Esophagus (tissue), 2 donors: ENCODE results near the gene ANKH. TPM values are rescaled to one million over a fixed set of nuclear protein-coding genes. Genes with fewer than 3 reads are reported as not detected.
"Not testable (repeated sequence)": the region's sequence is repeated elsewhere in the genome, so short reads cannot be mapped to it uniquely, and the experiment has no call there.

ENCODE experiments used
- H3K27ac ChIP-seq, 2 donors: one replicate each; pipeline ENCODE4 v1.5.1; 2013; ENCODE audit warnings: low read depth in 2 of 2, mild to moderate bottlenecking in 2 of 2, inconsistent platforms in 1 of 2, low read length in 1 of 2, moderate library complexity in 1 of 2
- H3K27me3 ChIP-seq, 2 donors: one replicate each; pipeline ENCODE4 v1.6.1; 2013; ENCODE audit warnings: low read length in 2 of 2, control low read depth in 1 of 2, mild to moderate bottlenecking in 1 of 2; ENCODE audit not compliant: insufficient read depth in 2 of 2, control insufficient read depth in 1 of 2
- H3K36me3 ChIP-seq, 2 donors: one replicate each; pipeline ENCODE4 v1.6.1; 2013; ENCODE audit warnings: low read length in 1 of 2; ENCODE audit not compliant: control insufficient read depth in 2 of 2, insufficient read depth in 2 of 2
- H3K4me1 ChIP-seq, 2 donors: one replicate each; pipeline ENCODE4 v1.6.1; 2013; ENCODE audit warnings: low read length in 1 of 2; ENCODE audit not compliant: control insufficient read depth in 2 of 2, insufficient read depth in 2 of 2
- H3K4me3 ChIP-seq, 2 donors: one replicate each; pipeline ENCODE4 v1.5.1; 2013; ENCODE audit warnings: low read length in 2 of 2, mild to moderate bottlenecking in 2 of 2, low read depth in 1 of 2, moderate library complexity in 1 of 2
- H3K9me3 ChIP-seq, 2 donors: one replicate each; pipeline ENCODE4 v1.6.1; 2013; ENCODE audit warnings: mild to moderate bottlenecking in 2 of 2, low read depth in 1 of 2, low read length in 1 of 2, moderate library complexity in 1 of 2; ENCODE audit not compliant: control insufficient read depth in 2 of 2, insufficient read depth in 1 of 2
- WGBS, 2 donors: extraction: QIAGEN DNeasy Blood & Tissue Kit; methylation state at CpG; one replicate each; pipeline ENCODE4 v1.1.7; 2013; 5-methylcytosine and 5-hydroxymethylcytosine counted together
- polyA plus RNA-seq, 2 donors: library from polyadenylated mRNA; stranded (reverse); fragments of 200-250 nt; gene quantifications; one replicate each; pipeline ENCODE4 v1.2.3, GENCODE V29; 2013
- donor health status: healthy with polysubstance abuse.
- donor health status: Bipolar disorder and iron deficiency.

The ANKH gene
- polyA plus RNA-seq, 2 donors: 5.6 to 12.7 TPM

DNA sequence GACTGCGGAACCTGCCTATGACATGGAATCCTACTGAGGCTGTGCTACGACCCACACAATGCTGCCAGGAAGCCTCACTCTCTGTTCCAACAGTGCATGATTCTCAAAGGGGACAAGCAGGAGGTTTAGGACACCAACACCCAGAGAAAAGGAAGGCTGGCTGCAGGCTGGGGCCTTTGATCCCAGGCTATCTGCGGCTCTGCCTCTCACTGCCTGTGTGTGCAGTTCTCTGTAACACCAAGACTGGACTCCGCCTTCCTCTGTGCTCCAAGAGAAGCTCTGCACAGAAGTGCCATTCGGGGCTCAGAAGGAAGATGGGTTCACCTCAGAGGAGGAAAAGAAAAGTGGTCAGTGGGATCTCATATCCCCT is 20.5 kb downstream of the ANKH start:
- Histone ChIP-seq H3K4me3 (no peak overlapping the region), H3K27ac (no peak overlapping the region), H3K27me3 (no peaks in the 10 kb centered on the region), H3K9me3 (no peaks in the 10 kb centered on the region), H3K36me3 (peaks cover 0 to 4% of the 10 kb centered on the region in 2 donors), H3K4me1 (peaks cover 0 to 8% of the 10 kb centered on the region in 2 donors)
- WGBS, 2 donors: 73 to 82% methylated on average over 5 of the region's 5 CpGs

- H3K27ac ChIP-seq: no peak overlapping the region
- WGBS, 2 donors: 71 to 82% methylated on average over 9 of the region's 9 CpGs
Measured at GRCh38 chr5:14850419-14851049, 21.0 kb downstream of the ANKH start.

GRCh38 chr5:14849516-14850294 is 21.9 kb downstream of the ANKH start:
- peaks cover 0 to 6% of the 10 kb centered on the region in 2 donors for H3K4me1 ChIP-seq
- no peak overlapping the region for H3K27ac ChIP-seq
- H3K36me3 ChIP-seq: peaks cover 0 to 4% of the 10 kb centered on the region in 2 donors
- no peaks in the 10 kb centered on the region for H3K27me3 ChIP-seq
- no peak overlapping the region for H3K4me3 ChIP-seq
- WGBS, 2 donors: 83 to 85% methylated on average over 14 of the region's 14 CpGs
- no peaks in the 10 kb centered on the region for H3K9me3 ChIP-seq

More at GRCh38 chr5:14850419-14851049, 21.0 kb downstream of the ANKH start:
- Histone ChIP-seq H3K36me3 (peaks cover 0 to 4% of the 10 kb centered on the region in 2 donors), H3K9me3 (no peaks in the 10 kb centered on the region), H3K27me3 (no peaks in the 10 kb centered on the region), H3K4me3 (no peak overlapping the region), H3K4me1 (peaks cover 0 to 8% of the 10 kb centered on the region in 2 donors)

DNA sequence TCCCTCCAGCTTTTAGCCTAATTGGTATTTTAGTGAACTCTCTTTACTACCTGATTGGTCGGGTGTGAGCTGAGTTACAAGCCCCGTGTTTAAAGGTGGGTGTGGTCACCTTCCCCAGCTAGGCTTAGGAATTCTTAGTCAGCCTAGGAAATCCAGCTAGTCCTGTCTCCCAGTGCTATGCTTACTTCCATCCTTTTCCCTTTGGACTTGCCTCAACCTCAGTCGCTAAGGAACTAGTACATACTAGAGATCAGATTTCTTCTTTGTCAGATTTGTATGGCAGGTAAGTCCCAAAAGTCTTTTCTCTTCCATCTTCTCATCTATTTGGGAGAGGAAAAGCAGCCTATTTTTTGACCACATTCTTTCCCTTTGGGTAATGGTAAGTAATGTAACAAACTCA is 22.6 kb downstream of the ANKH start:
- WGBS, 2 donors: 59 to 67% methylated on average over 3 of the region's 3 CpGs
- H3K9me3 ChIP-seq, H3K36me3 ChIP-seq, H3K27me3 ChIP-seq, H3K4me3 ChIP-seq, H3K27ac ChIP-seq, H3K4me1 ChIP-seq: not testable (repeated sequence)

DNA sequence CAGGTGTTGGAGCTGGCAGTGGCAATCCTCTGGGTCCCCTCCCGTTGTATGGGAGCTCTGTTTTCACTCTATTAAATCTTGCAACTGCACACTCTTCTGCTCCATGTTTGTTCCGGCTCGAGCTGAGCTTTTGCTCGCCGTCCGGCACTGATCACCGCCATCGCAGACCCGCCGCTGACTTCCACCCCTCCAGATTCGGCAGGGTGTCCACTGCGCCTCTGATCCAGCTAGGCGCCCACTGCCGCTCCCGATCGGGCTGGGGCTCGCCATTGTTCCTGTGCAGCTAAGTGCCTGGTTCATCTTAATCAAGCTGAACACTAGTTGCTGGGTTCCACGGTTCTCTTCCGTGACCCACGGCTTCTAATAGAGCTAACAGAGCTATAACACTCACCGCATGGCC is 23.2 kb downstream of the ANKH start:
- Histone ChIP-seq H3K4me3 (no peak overlapping the region), H3K27me3 (no peaks in the 10 kb centered on the region), H3K9me3 (no peaks in the 10 kb centered on the region), H3K27ac (no peak overlapping the region), H3K4me1 (peaks cover 0 to 6% of the 10 kb centered on the region in 2 donors), H3K36me3 (peaks cover 0 to 6% of the 10 kb centered on the region in 2 donors)
- 96 to 97% methylated on average over 21 of the region's 21 CpGs for WGBS, 2 donors

DNA sequence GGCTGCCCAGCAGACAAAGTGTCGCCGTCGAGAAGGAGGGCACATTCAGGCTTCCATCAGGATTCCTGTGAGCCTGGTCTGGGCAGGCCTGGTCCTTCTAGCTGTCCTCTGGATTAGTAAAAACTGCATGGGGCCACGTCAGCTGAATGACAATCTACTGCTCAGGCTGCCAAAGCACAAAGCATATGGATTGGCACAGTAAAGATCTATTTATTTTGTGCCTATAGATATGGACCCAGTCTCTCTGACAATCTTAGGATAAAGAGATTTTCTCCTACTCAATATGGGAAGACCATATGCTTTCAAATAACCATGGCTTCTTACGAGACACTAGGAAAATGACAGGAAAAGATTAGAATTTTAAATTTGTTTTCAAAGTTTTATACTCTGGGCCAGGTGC is 24.1 kb downstream of the ANKH start:
- Histone ChIP-seq H3K9me3 (no peaks in the 10 kb centered on the region), H3K4me1 (peaks cover 0 to 6% of the 10 kb centered on the region in 2 donors), H3K27me3 (no peaks in the 10 kb centered on the region), H3K27ac (no peak overlapping the region), H3K36me3 (peaks cover 0 to 6% of the 10 kb centered on the region in 2 donors), H3K4me3 (no peak overlapping the region)
- WGBS, 2 donors: 94 to 95% methylated on average over 5 of the region's 5 CpGs

DNA sequence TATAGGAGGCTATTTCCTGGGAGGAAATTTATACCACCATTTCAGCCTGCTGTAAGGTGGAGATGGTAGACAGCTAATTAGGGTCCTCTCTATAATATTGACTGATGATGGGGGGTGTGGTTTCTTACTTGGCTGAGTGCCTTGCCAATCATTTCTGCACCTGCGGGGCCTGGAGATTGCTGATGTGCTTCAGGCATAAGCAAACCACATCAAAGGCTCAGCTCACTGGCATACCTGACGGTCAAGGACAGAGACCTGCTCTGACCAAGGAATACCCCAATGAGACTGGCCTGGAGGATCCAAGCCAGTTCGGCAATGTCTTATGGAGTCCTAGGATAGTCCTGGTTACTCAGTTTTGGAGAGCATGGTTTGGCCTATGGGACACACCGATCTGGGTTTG is 29.5 kb downstream of the ANKH start:
- no peak overlapping the region for H3K4me3 ChIP-seq
- no peaks in the 10 kb centered on the region for H3K9me3 ChIP-seq
- no peak overlapping the region for H3K27ac ChIP-seq
- peaks cover 0 to 2% of the 10 kb centered on the region in 2 donors for H3K36me3 ChIP-seq
- H3K27me3 ChIP-seq: no peaks in the 10 kb centered on the region
- H3K4me1 ChIP-seq: no peaks in the 10 kb centered on the region
- WGBS, 2 donors: 85 to 87% methylated on average over 4 of the region's 4 CpGs

DNA sequence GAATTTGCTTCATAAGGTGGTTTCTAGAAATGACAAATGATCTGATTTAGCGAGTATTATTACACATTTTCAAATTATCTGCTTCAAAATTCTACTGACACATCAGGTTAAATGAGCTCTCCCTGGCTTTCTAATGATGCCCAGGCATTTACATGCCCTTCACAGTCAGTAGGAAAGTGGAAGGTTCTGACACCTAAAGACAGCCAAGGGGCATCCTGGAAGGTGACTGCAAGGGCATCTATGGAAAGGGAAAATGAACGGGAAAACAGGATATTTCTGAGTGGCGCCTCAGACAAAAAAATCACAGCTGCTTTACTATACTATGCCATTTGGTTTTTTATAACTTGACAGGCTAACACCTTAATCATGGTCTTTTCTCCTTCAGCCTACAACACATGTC is 31.0 kb downstream of the ANKH start:
- H3K4me3 ChIP-seq: no peak overlapping the region
- no peaks in the 10 kb centered on the region for H3K9me3 ChIP-seq
- WGBS, 2 donors: 87 to 89% methylated on average over 3 of the region's 3 CpGs
- H3K27me3 ChIP-seq: no peaks in the 10 kb centered on the region
- H3K36me3 ChIP-seq: peaks cover 0 to 2% of the 10 kb centered on the region in 2 donors
- no peaks in the 10 kb centered on the region for H3K4me1 ChIP-seq
- no peak overlapping the region for H3K27ac ChIP-seq

DNA sequence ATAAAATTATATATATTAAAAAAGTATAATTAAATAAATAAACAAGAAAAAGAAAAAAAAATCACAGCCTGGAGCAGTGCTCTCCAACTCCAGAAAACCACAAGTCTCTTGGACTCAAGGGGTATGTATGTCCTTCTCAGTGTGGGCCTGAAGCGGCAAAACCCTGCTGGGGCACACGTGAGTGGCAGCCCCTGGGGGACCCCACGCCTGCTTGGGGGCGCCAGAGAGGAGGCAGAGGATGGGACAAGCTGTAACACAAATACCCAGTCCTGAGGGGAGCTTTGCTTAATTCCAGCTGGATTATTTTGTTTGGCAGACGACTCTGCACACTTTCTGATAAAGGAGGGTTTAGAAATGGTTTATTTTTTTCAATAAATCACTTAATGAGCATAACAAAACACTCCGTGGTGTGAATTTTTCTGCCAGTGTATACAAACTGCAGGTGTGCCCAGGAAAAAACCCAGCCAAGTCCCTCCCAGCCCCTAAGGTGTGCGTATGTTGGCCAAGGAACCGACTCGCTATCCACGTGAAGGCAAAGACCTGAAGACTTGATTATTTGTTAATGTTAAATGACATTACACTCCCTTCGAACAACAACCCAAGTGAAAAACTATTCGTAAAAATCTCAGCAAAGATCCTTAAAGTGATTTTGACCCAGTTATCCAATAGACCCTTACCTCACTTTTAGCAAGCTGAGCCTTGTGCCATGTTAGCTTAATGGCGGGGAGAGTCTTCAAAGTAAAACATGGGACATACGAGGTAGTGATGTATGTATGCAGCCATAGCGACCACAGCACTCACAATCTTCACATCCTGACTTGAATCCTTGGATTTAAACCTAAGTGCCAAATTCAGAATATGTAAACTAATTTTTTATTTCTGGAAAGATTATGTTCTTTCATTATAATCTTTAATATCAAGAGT is 32.9 kb downstream of the ANKH start:
- Histone ChIP-seq H3K9me3 (no peaks in the 10 kb centered on the region), H3K4me3 (no peak overlapping the region), H3K36me3 (peaks cover 0 to 2% of the 10 kb centered on the region in 2 donors), H3K27me3 (no peaks in the 10 kb centered on the region), H3K4me1 (no peaks in the 10 kb centered on the region), H3K27ac (no peak overlapping the region)
- WGBS, 2 donors: 53 to 57% methylated on average over 15 of the region's 15 CpGs
